Measurements from ENCODE around the gene DMD.

The DMD gene

GRCh38 chrX:31807165-31807564 is 1404.2 kb downstream of the DMD start:
- TF ChIP-seq POLR2AphosphoS5 (IDR thresholded peaks at IDR 0.05; ENCODE audit: low read depth, low read length) (no peak), FOXP2 (optimal IDR thresholded peaks at IDR 0.05; ENCODE audit: borderline replicate concordance, extremely low read depth, extremely low read length, insufficient read depth) (no peak), SIN3A (IDR thresholded peaks at IDR 0.05; ENCODE audit: borderline replicate concordance, insufficient read depth, low read length) (no peak)

GRCh38 chrX:31805781-31806180 is 1405.6 kb downstream of the DMD start:
- TF ChIP-seq POLR2AphosphoS5 (IDR thresholded peaks at IDR 0.05; ENCODE audit: low read depth, low read length) (no peak), FOXP2 (optimal IDR thresholded peaks at IDR 0.05; ENCODE audit: borderline replicate concordance, extremely low read depth, extremely low read length, insufficient read depth) (no peak), REST (IDR thresholded peaks at IDR 0.05; ENCODE audit: insufficient read depth in 1 of 2, low read depth in 2 of 2, low read length in 2 of 2) (no peak), TAF1 (IDR thresholded peaks at IDR 0.05; ENCODE audit: borderline replicate concordance, insufficient read depth, low read length) (no peak), SIN3A (IDR thresholded peaks at IDR 0.05; ENCODE audit: borderline replicate concordance, insufficient read depth, low read length) (no peak)

- TF ChIP-seq REST (IDR thresholded peaks at IDR 0.05; ENCODE audit: insufficient read depth in 1 of 2, low read depth in 2 of 2, low read length in 2 of 2) (no peak), FOXP2 (optimal IDR thresholded peaks at IDR 0.05; ENCODE audit: borderline replicate concordance, extremely low read depth, extremely low read length, insufficient read depth) (no peak), POLR2AphosphoS5 (IDR thresholded peaks at IDR 0.05; ENCODE audit: low read depth, low read length) (no peak), TAF1 (IDR thresholded peaks at IDR 0.05; ENCODE audit: borderline replicate concordance, insufficient read depth, low read length) (no peak), SIN3A (IDR thresholded peaks at IDR 0.05; ENCODE audit: borderline replicate concordance, insufficient read depth, low read length) (no peak)
Observed at GRCh38 chrX:31800219-31800618, 1411.1 kb downstream of the DMD start.

- TF ChIP-seq FOXP2 (optimal IDR thresholded peaks at IDR 0.05; ENCODE audit: borderline replicate concordance, extremely low read depth, extremely low read length, insufficient read depth), result no peak
Observed at GRCh38 chrX:31796624-31797023, 1414.7 kb downstream of the DMD start.

- TF ChIP-seq TAF1 (IDR thresholded peaks at IDR 0.05; ENCODE audit: borderline replicate concordance, insufficient read depth, low read length), result no peak
- TF ChIP-seq FOXP2 (optimal IDR thresholded peaks at IDR 0.05; ENCODE audit: borderline replicate concordance, extremely low read depth, extremely low read length, insufficient read depth), result no peak
- no peak for TF ChIP-seq SIN3A (IDR thresholded peaks at IDR 0.05; ENCODE audit: borderline replicate concordance, insufficient read depth, low read length)
- no peak for TF ChIP-seq POLR2AphosphoS5 (IDR thresholded peaks at IDR 0.05; ENCODE audit: low read depth, low read length)
- no peak for TF ChIP-seq REST (IDR thresholded peaks at IDR 0.05; ENCODE audit: insufficient read depth in 1 of 2, low read depth in 2 of 2, low read length in 2 of 2)
Observed at GRCh38 chrX:31747411-31747810, 1463.9 kb downstream of the DMD start.

GRCh38 chrX:31743004-31743403 is 1468.3 kb downstream of the DMD start:
- no peak for TF ChIP-seq REST (IDR thresholded peaks at IDR 0.05; ENCODE audit: insufficient read depth in 1 of 2, low read depth in 2 of 2, low read length in 2 of 2)
- TF ChIP-seq TAF1 (IDR thresholded peaks at IDR 0.05; ENCODE audit: borderline replicate concordance, insufficient read depth, low read length), result no peak
